ENCODE results near the gene GKN2. TPM values are rescaled to one million over a fixed set of nuclear protein-coding genes. Genes with fewer than 3 reads are reported as not detected.
"Not testable (repeated sequence)": the region's sequence is repeated elsewhere in the genome, so short reads cannot be mapped to it uniquely, and the experiment has no call there.

The GKN2 gene
- total RNA-seq, 1 experiment from 2014 or later = not detected

DNA sequence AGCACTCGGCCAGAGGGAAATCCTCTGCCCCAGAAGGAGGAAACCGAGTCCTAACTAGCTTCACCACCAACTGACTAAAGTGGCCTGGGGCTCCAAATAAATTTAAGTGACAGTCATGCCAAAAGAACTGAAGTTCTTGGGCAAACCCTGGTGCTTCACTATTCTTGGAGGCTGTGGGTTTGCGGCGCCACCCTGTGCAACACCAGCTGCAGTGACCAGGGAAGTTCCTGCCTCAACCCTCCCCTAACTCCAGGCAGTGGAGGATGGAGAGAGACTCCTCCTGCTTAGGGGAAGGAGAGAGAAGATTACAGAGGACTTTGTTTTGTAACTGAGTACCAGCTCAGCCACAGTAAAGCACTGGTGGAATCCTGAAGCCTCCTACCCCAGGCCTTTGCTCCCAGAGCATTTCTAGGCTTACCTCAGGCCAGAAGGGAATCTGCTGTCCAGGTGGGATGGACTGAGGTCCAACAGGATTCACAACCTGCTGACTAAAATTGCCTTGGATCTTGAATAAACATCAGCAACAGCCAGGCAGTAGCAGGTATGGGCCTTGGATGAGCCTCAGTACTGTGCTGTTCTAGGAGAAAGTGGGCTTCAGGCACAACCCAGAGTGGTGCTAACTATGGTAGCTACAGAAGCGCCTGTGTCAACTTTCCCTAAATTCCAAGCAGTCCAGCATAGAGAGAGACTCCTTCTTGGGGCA, 52.0 kb downstream of the GKN2 start:
- Mint-ChIP-seq H3K27me3 (ENCODE audit: unreplicated experiment) (peaks cover 77% of the 10 kb centered on the region), H3K4me3 (ENCODE audit: low read depth, unreplicated experiment) (no peak overlapping the region), H3K9me3 (ENCODE audit: low read depth, unreplicated experiment) (no peaks in the 10 kb centered on the region), H3K4me1 (ENCODE audit: low read depth, unreplicated experiment) (no peaks in the 10 kb centered on the region), H3K27ac (ENCODE audit: unreplicated experiment) (no peak overlapping the region), H3K36me3 (ENCODE audit: insufficient read depth, unreplicated experiment) (no peaks in the 10 kb centered on the region)
- intact Hi-C loops (cut with micrococcal nuclease; ENCODE audit: unreplicated experiment) = loop anchor here (1.0 to 2.0 kb wide), 2 partner anchors 150 to 191 kb away; no protein-coding TSS in a partner anchor
- BruUV-seq (replicated peaks) = no TSS peak
- no peak for DNase-seq
- TF ChIP-seq, protein P1, sequence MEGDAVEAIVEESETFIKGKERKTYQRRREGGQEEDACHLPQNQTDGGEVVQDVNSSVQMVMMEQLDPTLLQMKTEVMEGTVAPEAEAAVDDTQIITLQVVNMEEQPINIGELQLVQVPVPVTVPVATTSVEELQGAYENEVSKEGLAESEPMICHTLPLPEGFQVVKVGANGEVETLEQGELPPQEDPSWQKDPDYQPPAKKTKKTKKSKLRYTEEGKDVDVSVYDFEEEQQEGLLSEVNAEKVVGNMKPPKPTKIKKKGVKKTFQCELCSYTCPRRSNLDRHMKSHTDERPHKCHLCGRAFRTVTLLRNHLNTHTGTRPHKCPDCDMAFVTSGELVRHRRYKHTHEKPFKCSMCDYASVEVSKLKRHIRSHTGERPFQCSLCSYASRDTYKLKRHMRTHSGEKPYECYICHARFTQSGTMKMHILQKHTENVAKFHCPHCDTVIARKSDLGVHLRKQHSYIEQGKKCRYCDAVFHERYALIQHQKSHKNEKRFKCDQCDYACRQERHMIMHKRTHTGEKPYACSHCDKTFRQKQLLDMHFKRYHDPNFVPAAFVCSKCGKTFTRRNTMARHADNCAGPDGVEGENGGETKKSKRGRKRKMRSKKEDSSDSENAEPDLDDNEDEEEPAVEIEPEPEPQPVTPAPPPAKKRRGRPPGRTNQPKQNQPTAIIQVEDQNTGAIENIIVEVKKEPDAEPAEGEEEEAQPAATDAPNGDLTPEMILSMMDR (IDR thresholded peaks at IDR 0.05; ENCODE audit: unreplicated experiment) = no peak
- CTCF ChIA-PET = interaction anchor here (1.0 to 1.9 kb wide), 2 partner anchors 149 to 191 kb away, joined by 3 to 5 read pairs; no protein-coding TSS in a partner anchor

DNA sequence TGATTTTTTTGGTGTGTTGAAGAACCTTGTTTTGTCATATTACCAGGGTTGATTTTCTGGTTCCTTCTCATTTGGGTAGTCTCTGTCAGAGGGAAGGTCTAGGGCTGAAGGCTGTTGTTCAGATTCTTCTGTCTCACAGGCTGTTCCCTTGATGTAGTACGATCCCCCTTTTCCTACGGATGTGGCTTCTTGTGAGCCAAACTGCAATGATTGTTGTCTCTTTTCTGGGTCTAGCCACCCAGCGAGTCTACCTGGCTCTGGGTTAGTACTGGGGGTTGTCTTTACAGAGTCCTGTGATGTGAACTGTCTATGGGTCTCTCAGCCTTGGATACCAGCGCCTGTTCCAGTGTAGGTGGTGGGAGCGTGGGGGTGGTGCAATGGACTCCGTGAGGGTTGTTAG, 56.7 kb downstream of the GKN2 start:
- H3K27me3 Mint-ChIP-seq (ENCODE audit: unreplicated experiment) = peaks cover 95% of the 10 kb centered on the region
- H3K27ac Mint-ChIP-seq (ENCODE audit: unreplicated experiment); H3K9me3 Mint-ChIP-seq (ENCODE audit: low read depth, unreplicated experiment); BruUV-seq (replicated peaks); H3K4me1 Mint-ChIP-seq (ENCODE audit: low read depth, unreplicated experiment); H3K36me3 Mint-ChIP-seq (ENCODE audit: insufficient read depth, unreplicated experiment); CTCF ChIA-PET; H3K4me3 Mint-ChIP-seq (ENCODE audit: low read depth, unreplicated experiment); intact Hi-C loops (cut with micrococcal nuclease; ENCODE audit: unreplicated experiment); DNase-seq: not testable (repeated sequence)

Other genes with a start within 250 kb of the GKN2 start
- 0.51 TPM in 1 of 2 replicates, not detected in the other for gene ARHGAP25, start 218.1 kb downstream of the GKN2 start, total RNA-seq (2022)
- gene BMP10, start 81.5 kb downstream of the GKN2 start, total RNA-seq (2022) = not detected in 2 replicates
- gene GKN1, start 21.7 kb upstream of the GKN2 start, total RNA-seq (2022) = not detected in 2 replicates
- 0.66 and 0.86 TPM in 2 replicates for gene ANTXR1, start 60.3 kb upstream of the GKN2 start, total RNA-seq (2022)